HG03558 (cell line): ENCODE results near the gene PCDHA9.
"Not testable (repeated sequence)": the region's sequence is repeated elsewhere in the genome, so short reads cannot be mapped to it uniquely, and the experiment has no call there.

Source experiments
- ATAC-seq: cut with Tn5 transposase; IDR thresholded peaks from one replicate; pipeline ENCODE4 v1.9.1; 2021; ENCODE audit warnings: moderate number of reproducible peaks; ENCODE audit not compliant: unreplicated experiment; ENCODE audit errors: extremely low read depth

Gene PCDHA9

GRCh38 chr5:140876541-140877261, 28.5 kb downstream of the PCDHA9 start:
- ATAC-seq = not testable (repeated sequence)

- ATAC-seq = no peak
These were observed 29.0 kb downstream of the PCDHA9 start for GRCh38 chr5:140877262-140877581.

- no peak for ATAC-seq
These were observed 33.9 kb downstream of the PCDHA9 start, which contains the start of gene PCDHA13 for GRCh38 chr5:140881889-140882590. PCDHA13 (plus strand) TSS chr5:140882124; CDS start chr5:140882269, 145 bp downstream.

GRCh38 chr5:140882591-140882899, 34.4 kb downstream of the PCDHA9 start:
- ATAC-seq = no peak

GRCh38 chr5:140883373-140883772, 35.2 kb downstream of the PCDHA9 start:
- ATAC-seq = no peak

- no peak for ATAC-seq
These were observed 35.9 kb downstream of the PCDHA9 start for GRCh38 chr5:140883927-140884697.
